ENCODE data around the gene CDK2AP2. TPM values are rescaled to one million over a fixed set of nuclear protein-coding genes. Genes with fewer than 3 reads are reported as not detected.

CDK2AP2 gene
- total RNA-seq, 4 donors from 2014 or later = 60.4 to 97.7 (median 77.2) TPM

- DNase-seq = no peak
- H3K27me3 ChIP-seq = no peaks in the 10 kb centered on the region
- H3K36me3 ChIP-seq = no peaks in the 10 kb centered on the region
- TF ChIP-seq CTCF (IDR thresholded peaks at IDR 0.05) (no peak), POLR2A (IDR thresholded peaks at IDR 0.05) (no peak)
- H3K4me1 ChIP-seq = peaks cover 0 to 25% (median 6%) of the 10 kb centered on the region in 4 donors
- peak overlapping the region; percentile 64 to 98 (median 92) for H3K4me3 ChIP-seq
- peak overlapping the region; percentile 82 to 95 (median 88) for H3K27ac ChIP-seq
- H3K9me3 ChIP-seq = no peaks in the 10 kb centered on the region
These were observed 38.5 kb downstream of the CDK2AP2 start for GRCh38 chr11:67469508-67469811.

GRCh38 chr11:67468759-67469507 is 39.0 kb downstream of the CDK2AP2 start, which contains the start of gene TMEM134:
TSS of gene TMEM134 (minus strand) at chr11:67469251. CDS start at chr11:67469192, 59 bp downstream.
- H3K27me3 ChIP-seq = no peaks in the 10 kb centered on the region
- TF ChIP-seq CTCF (IDR thresholded peaks at IDR 0.05) (peak; percentile 50 to 69 (median 60)), POLR2A (IDR thresholded peaks at IDR 0.05) (peak; percentile 73 to 78)
- no peaks in the 10 kb centered on the region for H3K9me3 ChIP-seq
- H3K4me3 ChIP-seq = peak within 1 kb of the TSS; percentile 64 to 98 (median 92)
- H3K27ac ChIP-seq = peak within 1 kb of the TSS; percentile 82 to 95 (median 88)
- no peaks in the 10 kb centered on the region for H3K36me3 ChIP-seq
- peak; percentile 93 to 96 (median 95) for DNase-seq
- peaks cover 0 to 30% (median 11%) of the 10 kb centered on the region in 4 donors for H3K4me1 ChIP-seq

GRCh38 chr11:67468456-67468758 is 39.6 kb downstream of the CDK2AP2 start:
- H3K27me3 ChIP-seq = no peaks in the 10 kb centered on the region
- peak overlapping the region; percentile 64 to 98 (median 92) for H3K4me3 ChIP-seq
- TF ChIP-seq CTCF (IDR thresholded peaks at IDR 0.05) (no peak), POLR2A (IDR thresholded peaks at IDR 0.05) (no peak)
- peaks cover 0 to 34% (median 13%) of the 10 kb centered on the region in 4 donors for H3K4me1 ChIP-seq
- no peaks in the 10 kb centered on the region for H3K36me3 ChIP-seq
- H3K9me3 ChIP-seq = no peaks in the 10 kb centered on the region
- DNase-seq = no peak
- H3K27ac ChIP-seq = peak overlapping the region; percentile 82 to 95 (median 88)

- no peaks in the 10 kb centered on the region for H3K27me3 ChIP-seq
- peak overlapping the region; percentile 64 to 98 (median 92) for H3K4me3 ChIP-seq
- no peaks in the 10 kb centered on the region for H3K9me3 ChIP-seq
- no peaks in the 10 kb centered on the region for H3K36me3 ChIP-seq
- peak in 2 of 3 donors; percentile 70 to 74 for DNase-seq
- H3K4me1 ChIP-seq = peaks cover 0 to 34% (median 13%) of the 10 kb centered on the region in 4 donors
- peak overlapping the region; percentile 82 to 95 (median 88) for H3K27ac ChIP-seq
- no peak for TF ChIP-seq CTCF (IDR thresholded peaks at IDR 0.05)
- TF ChIP-seq POLR2A (IDR thresholded peaks at IDR 0.05) = no peak
These were observed 39.9 kb downstream of the CDK2AP2 start for GRCh38 chr11:67468056-67468455.

- H3K4me1 ChIP-seq = peaks cover 0 to 34% (median 13%) of the 10 kb centered on the region in 4 donors
These were observed 40.8 kb downstream of the CDK2AP2 start for GRCh38 chr11:67466962-67467771.

More at GRCh38 chr11:67466962-67467771, 40.8 kb downstream of the CDK2AP2 start:
- TF ChIP-seq CTCF (IDR thresholded peaks at IDR 0.05) = no peak
- no peak for TF ChIP-seq POLR2A (IDR thresholded peaks at IDR 0.05)
- Histone ChIP-seq H3K9me3 (no peaks in the 10 kb centered on the region), H3K36me3 (no peaks in the 10 kb centered on the region), H3K4me3 (peak overlapping the region in 1 of 4 donors; percentile 95), H3K27ac (peak overlapping the region in 2 of 4 donors; percentile 91 to 95), H3K27me3 (no peaks in the 10 kb centered on the region)
- DNase-seq = no peak

All from Peyer's patch (tissue), 4 donors.